Left ventricle myocardium inferior (tissue), 1 donor: ENCODE results near the gene GATAD2A. TPM values are rescaled to one million over a fixed set of nuclear protein-coding genes. Genes with fewer than 3 reads are reported as not detected.

ENCODE experiments used
- DNase-seq: peaks from one replicate; pipeline ENCODE4 v3.0.0-alpha.2; 2020
- H3K27ac ChIP-seq: fragments of 200-600 bp; replicated peaks from 2 replicates; pipeline ENCODE4 v1.8.0; 2021
- H3K27me3 ChIP-seq: fragments of 200-600 bp; 2 replicates; pipeline ENCODE4 v1.8.0; 2021; ENCODE audit warnings: low read depth
- H3K36me3 ChIP-seq: fragments of 200-600 bp; 2 replicates; pipeline ENCODE4 v1.8.0; 2021
- H3K4me1 ChIP-seq: fragments of 200-600 bp; 2 replicates; pipeline ENCODE4 v1.8.0; 2021
- H3K4me3 ChIP-seq: fragments of 200-600 bp; 2 replicates; pipeline ENCODE4 v1.8.0; 2021; ENCODE audit warnings: mild to moderate bottlenecking, moderate library complexity
- H3K9me3 ChIP-seq: fragments of 200-600 bp; replicated peaks from 2 replicates; pipeline ENCODE4 v1.8.0; 2021
- intact Hi-C: fragments of 100-400 bp; cut with micrococcal nuclease; formaldehyde crosslinking; loops from one replicate; pipeline ENCODE4 v1.11.0; 2022
- microRNA-seq: library from miRNA; unstranded; fragments of <30 nt; microRNA quantifications from one replicate; pipeline ENCODE4 v1.2.0, GENCODE V29; 2020
- total RNA-seq: library from RNA; stranded (reverse); fragmentation: NEBNext Ultra II Directional; extraction: Animal tissue kit (Norgen Biotek cat#: 25700); gene quantifications from one replicate; pipeline ENCODE4 v1.2.1, GENCODE V29; 2021
- TF ChIP-seq, protein P1 (sequence below): fragments of 200-600 bp; IDR thresholded peaks from 2 replicates; pipeline ENCODE4 v1.8.0; 2021; ENCODE audit warnings: antibody characterized with exemption, mild to moderate bottlenecking, borderline replicate concordance
- donor health status: DM: no; HTN: yes; CAD: no; lungs with severe emphysema.

GATAD2A gene
- total RNA-seq, 1 donor from 2014 or later: 24.1 TPM

- TF ChIP-seq, protein P1, sequence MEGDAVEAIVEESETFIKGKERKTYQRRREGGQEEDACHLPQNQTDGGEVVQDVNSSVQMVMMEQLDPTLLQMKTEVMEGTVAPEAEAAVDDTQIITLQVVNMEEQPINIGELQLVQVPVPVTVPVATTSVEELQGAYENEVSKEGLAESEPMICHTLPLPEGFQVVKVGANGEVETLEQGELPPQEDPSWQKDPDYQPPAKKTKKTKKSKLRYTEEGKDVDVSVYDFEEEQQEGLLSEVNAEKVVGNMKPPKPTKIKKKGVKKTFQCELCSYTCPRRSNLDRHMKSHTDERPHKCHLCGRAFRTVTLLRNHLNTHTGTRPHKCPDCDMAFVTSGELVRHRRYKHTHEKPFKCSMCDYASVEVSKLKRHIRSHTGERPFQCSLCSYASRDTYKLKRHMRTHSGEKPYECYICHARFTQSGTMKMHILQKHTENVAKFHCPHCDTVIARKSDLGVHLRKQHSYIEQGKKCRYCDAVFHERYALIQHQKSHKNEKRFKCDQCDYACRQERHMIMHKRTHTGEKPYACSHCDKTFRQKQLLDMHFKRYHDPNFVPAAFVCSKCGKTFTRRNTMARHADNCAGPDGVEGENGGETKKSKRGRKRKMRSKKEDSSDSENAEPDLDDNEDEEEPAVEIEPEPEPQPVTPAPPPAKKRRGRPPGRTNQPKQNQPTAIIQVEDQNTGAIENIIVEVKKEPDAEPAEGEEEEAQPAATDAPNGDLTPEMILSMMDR: no peak
- H3K27me3 ChIP-seq: peaks cover 6% of the 10 kb centered on the region
- no peaks in the 10 kb centered on the region for H3K36me3 ChIP-seq
- no peaks in the 10 kb centered on the region for H3K4me1 ChIP-seq
- H3K9me3 ChIP-seq: no peaks in the 10 kb centered on the region
- no peak for DNase-seq
- intact Hi-C loops: no loop called here
- no peak overlapping the region for H3K4me3 ChIP-seq
- no peak overlapping the region for H3K27ac ChIP-seq
Observed at GRCh38 chr19:19558055-19558454, 152.6 kb downstream of the GATAD2A start.

Small RNAs within 50 kb of the gene (microRNA-seq; reads per million reads assigned to microRNA genes)
- not detected for gene MIR640

Other genes with a start within 250 kb of the GATAD2A start
- 0.49 TPM for gene MEF2B, start 235.4 kb upstream of the GATAD2A start, total RNA-seq
- gene BORCS8, start 213.5 kb upstream of the GATAD2A start, total RNA-seq: 20.2 TPM
- gene RFXANK, start 213.4 kb upstream of the GATAD2A start, total RNA-seq: 37.2 TPM
- gene NR2C2AP, start 202.3 kb upstream of the GATAD2A start, total RNA-seq: 6.3 TPM
- not detected for gene NCAN, start 193.7 kb upstream of the GATAD2A start, total RNA-seq
- gene TM6SF2, start 132.4 kb upstream of the GATAD2A start, total RNA-seq: 0.30 TPM
- gene SUGP1, start 85.2 kb upstream of the GATAD2A start, total RNA-seq: 44.7 TPM
- gene MAU2, start 84.8 kb upstream of the GATAD2A start, total RNA-seq: 33.0 TPM
- gene TSSK6, start 109.9 kb downstream of the GATAD2A start, total RNA-seq: 0.77 TPM
- gene NDUFA13, start 110.5 kb downstream of the GATAD2A start, total RNA-seq: 1,029 TPM
- gene YJEFN3, start 123.2 kb downstream of the GATAD2A start, total RNA-seq: 7.8 TPM
- 0.08 TPM for gene CILP2, start 132.6 kb downstream of the GATAD2A start, total RNA-seq
- gene PBX4, start 213.0 kb downstream of the GATAD2A start, total RNA-seq: not detected
- 0.88 TPM for gene LPAR2, start 222.5 kb downstream of the GATAD2A start, total RNA-seq
- gene GMIP, start 238.0 kb downstream of the GATAD2A start, total RNA-seq: 3.0 TPM